Suprapubic skin (tissue), 4 donors: Measurements from ENCODE around the gene CCDC170. TPM values are rescaled to one million over a fixed set of nuclear protein-coding genes. Genes with fewer than 3 reads are reported as not detected.

Experiments
- DNase-seq, 2 donors: peaks; one replicate each; pipeline ENCODE4 v3.0.0-alpha.2; 2019; ENCODE audit warnings: low spot score in 2 of 2
- H3K27ac ChIP-seq: fragments of 200-600 bp; sonication (generic); one replicate; pipeline ENCODE4 v1.5.1; 2019
- H3K27me3 ChIP-seq: fragments of 200-600 bp; sonication (generic); one replicate; pipeline ENCODE4 v1.5.1; 2019
- H3K36me3 ChIP-seq: fragments of 200-600 bp; sonication (generic); one replicate; pipeline ENCODE4 v1.5.1; 2019
- H3K4me1 ChIP-seq: fragments of 200-600 bp; sonication (generic); one replicate; pipeline ENCODE4 v1.5.1; 2019
- H3K4me3 ChIP-seq: fragments of 200-600 bp; sonication (generic); one replicate; pipeline ENCODE4 v1.5.1; 2019; ENCODE audit warnings: mild to moderate bottlenecking
- H3K9me3 ChIP-seq: fragments of 200-600 bp; sonication (generic); one replicate; pipeline ENCODE4 v1.5.1; 2019
- EP300 ChIP-seq: sonication (generic); formaldehyde crosslinking; IDR thresholded peaks from one replicate; pipeline ENCODE4 v1.6.1; 2017; ENCODE audit warnings: antibody characterized with exemption
- POLR2A ChIP-seq, 2 donors: fragments of 450-650 bp; IDR thresholded peaks; one replicate each; pipeline ENCODE4 v1.6.1; 2017; ENCODE audit warnings: antibody characterized with exemption in 2 of 2, mild to moderate bottlenecking in 2 of 2, moderate library complexity in 2 of 2
- POLR2AphosphoS5 ChIP-seq, 3 donors: sonication (generic); formaldehyde crosslinking; IDR thresholded peaks; one replicate each; pipeline ENCODE4 v1.6.1; 2017; ENCODE audit warnings: antibody characterized with exemption in 3 of 3
- WGBS: methylation state at CpG from one replicate; pipeline ENCODE4 v1.1.5; 2018; 5-methylcytosine and 5-hydroxymethylcytosine counted together
- total RNA-seq, 4 donors: library from RNA; depleted of rRNA; stranded (reverse); fragments of >200 nt; gene quantifications; one replicate each; pipeline ENCODE4 v1.1.0, GENCODE V29; 2016
- TF ChIP-seq, protein P1 (sequence below), 2 donors: fragments of 200-600 bp in 1 of 2; fragments of 450-650 bp in 1 of 2; sonication (generic) in 1 of 2; IDR thresholded peaks; one replicate each; pipeline ENCODE4 v1.5.1; 2016 to 2019; ENCODE audit warnings: antibody characterized with exemption in 2 of 2, mild to moderate bottlenecking in 1 of 2, moderate library complexity in 1 of 2

The CCDC170 gene
- total RNA-seq, 4 donors from 2014 or later, result 0.16 to 0.89 (median 0.24) TPM

DNA sequence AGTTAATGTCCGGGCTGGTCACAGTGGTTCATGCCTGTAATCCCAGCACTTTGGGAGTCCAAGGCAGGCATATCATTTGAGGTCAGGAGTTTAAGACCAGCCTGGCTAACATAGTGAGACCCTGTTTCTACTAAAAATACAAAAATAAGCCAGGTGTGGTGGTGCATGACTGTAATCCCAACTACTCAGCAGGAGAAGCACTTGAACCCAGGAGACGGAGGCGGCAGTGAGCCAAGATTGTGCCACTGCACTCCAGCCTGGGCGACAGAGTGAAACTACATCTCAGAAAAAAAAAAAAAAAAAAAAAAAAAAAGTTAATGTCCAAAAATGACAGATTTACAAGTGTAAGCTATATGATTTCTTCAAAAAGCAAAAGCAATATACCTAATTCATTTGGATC, 124.9 kb downstream of the CCDC170 start:
- Histone ChIP-seq H3K4me3 (no peak overlapping the region), H3K27me3 (no peaks in the 10 kb centered on the region), H3K9me3 (no peaks in the 10 kb centered on the region), H3K4me1 (no peaks in the 10 kb centered on the region), H3K36me3 (no peaks in the 10 kb centered on the region), H3K27ac (no peak overlapping the region)
- DNase-seq, result no peak
- TF ChIP-seq EP300, result no peak
- TF ChIP-seq POLR2A (IDR thresholded peaks at IDR 0.05), result no peak
- 98% methylated on average over 4 of the region's 4 CpGs for WGBS

DNA sequence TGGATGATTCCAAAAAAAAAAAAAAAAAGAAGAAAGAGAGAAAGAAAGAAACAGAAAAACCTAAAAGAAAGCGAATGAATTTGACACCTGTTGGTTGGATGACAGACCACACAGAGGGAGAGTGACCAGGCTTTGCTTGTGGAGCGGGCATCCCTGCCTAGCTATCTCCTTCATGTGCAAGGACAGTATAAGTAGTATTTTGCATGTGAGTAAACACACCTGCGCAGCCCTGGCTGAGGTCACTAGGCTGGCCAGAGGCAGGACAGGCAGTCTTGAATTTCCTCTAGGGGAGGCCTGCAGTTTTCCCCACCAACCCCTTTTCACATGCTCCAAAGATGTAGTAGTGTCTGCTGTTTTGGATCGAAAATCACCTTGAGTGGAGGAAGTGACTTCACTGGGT, 126.4 kb downstream of the CCDC170 start:
- no peaks in the 10 kb centered on the region for H3K4me1 ChIP-seq
- 91% methylated on average over 4 of the region's 4 CpGs for WGBS
- no peak for DNase-seq

DNA sequence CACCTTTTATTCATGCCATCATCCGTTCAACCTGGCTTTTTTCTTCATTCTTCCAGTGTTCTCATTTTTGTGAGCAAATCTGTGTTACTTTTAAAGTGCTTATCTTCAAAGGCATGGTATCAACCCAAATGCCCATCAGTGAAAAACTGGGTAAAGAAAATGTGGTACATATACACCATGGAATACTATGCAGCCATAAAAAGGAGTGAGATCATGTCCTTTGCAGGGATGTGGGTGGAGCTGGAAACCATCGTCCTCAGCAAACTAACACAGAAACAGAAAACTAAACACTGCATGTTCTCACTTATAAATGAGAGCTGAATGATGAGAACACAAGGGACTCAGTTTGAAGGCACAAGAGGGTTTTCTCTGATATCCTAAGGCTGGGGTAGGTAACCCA, 130.3 kb downstream of the CCDC170 start:
- TF ChIP-seq, protein P1, sequence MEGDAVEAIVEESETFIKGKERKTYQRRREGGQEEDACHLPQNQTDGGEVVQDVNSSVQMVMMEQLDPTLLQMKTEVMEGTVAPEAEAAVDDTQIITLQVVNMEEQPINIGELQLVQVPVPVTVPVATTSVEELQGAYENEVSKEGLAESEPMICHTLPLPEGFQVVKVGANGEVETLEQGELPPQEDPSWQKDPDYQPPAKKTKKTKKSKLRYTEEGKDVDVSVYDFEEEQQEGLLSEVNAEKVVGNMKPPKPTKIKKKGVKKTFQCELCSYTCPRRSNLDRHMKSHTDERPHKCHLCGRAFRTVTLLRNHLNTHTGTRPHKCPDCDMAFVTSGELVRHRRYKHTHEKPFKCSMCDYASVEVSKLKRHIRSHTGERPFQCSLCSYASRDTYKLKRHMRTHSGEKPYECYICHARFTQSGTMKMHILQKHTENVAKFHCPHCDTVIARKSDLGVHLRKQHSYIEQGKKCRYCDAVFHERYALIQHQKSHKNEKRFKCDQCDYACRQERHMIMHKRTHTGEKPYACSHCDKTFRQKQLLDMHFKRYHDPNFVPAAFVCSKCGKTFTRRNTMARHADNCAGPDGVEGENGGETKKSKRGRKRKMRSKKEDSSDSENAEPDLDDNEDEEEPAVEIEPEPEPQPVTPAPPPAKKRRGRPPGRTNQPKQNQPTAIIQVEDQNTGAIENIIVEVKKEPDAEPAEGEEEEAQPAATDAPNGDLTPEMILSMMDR (IDR thresholded peaks at IDR 0.05), result no peak
- TF ChIP-seq POLR2AphosphoS5 (IDR thresholded peaks at IDR 0.05), result no peak
- no peak for TF ChIP-seq POLR2A (IDR thresholded peaks at IDR 0.05)
- TF ChIP-seq EP300, result no peak
- DNase-seq, result no peak
- H3K27me3 ChIP-seq, result no peaks in the 10 kb centered on the region
- no peaks in the 10 kb centered on the region for H3K36me3 ChIP-seq
- H3K4me1 ChIP-seq, result no peaks in the 10 kb centered on the region
- H3K4me3 ChIP-seq, result no peak overlapping the region
- 93% methylated on average over 2 of the region's 2 CpGs for WGBS
- no peak overlapping the region for H3K27ac ChIP-seq
- H3K9me3 ChIP-seq, result no peaks in the 10 kb centered on the region

More for the DNA sequence above, 126.4 kb downstream of the CCDC170 start:
- H3K9me3 ChIP-seq, result no peaks in the 10 kb centered on the region
- TF ChIP-seq, protein P1 (IDR thresholded peaks at IDR 0.05), result no peak
- TF ChIP-seq EP300 (no peak), POLR2A (IDR thresholded peaks at IDR 0.05) (no peak), POLR2AphosphoS5 (IDR thresholded peaks at IDR 0.05) (no peak)
- no peak overlapping the region for H3K27ac ChIP-seq
- no peak overlapping the region for H3K4me3 ChIP-seq
- H3K36me3 ChIP-seq, result no peaks in the 10 kb centered on the region
- H3K27me3 ChIP-seq, result no peaks in the 10 kb centered on the region

DNA sequence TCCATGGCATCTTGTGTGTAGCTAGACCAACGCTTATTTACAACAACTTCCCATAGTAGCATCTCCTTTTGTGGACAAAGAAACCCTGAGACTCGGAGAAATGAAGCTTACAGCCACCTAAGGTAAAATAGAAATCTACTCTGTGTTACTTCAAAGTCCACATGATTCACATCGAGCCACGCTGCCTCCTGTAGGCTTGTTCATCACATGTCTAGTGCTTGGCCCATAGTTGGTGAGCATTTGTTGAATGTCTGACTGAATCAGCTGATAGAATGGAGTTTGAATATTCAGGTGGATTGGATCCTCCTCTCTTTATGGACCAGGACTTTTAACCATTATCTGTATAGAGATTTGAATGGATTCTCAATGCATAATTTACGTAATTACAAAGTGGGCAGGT, 130.7 kb downstream of the CCDC170 start:
- WGBS, result 90% methylated on average over 5 of the region's 5 CpGs
- DNase-seq, result no peak
- no peak overlapping the region for H3K4me3 ChIP-seq
- no peaks in the 10 kb centered on the region for H3K4me1 ChIP-seq
- no peak overlapping the region for H3K27ac ChIP-seq
- no peaks in the 10 kb centered on the region for H3K27me3 ChIP-seq
- no peaks in the 10 kb centered on the region for H3K36me3 ChIP-seq
- H3K9me3 ChIP-seq, result no peaks in the 10 kb centered on the region
- no peak for TF ChIP-seq POLR2A (IDR thresholded peaks at IDR 0.05)
- TF ChIP-seq POLR2AphosphoS5 (IDR thresholded peaks at IDR 0.05), result no peak

GRCh38 chr6:151624900-151625536, 131.2 kb downstream of the CCDC170 start:
- DNase-seq, result no peak
- H3K9me3 ChIP-seq, result no peaks in the 10 kb centered on the region
- WGBS, result 92% methylated on average over 7 of the region's 7 CpGs

GRCh38 chr6:151627689-151628444, 134.1 kb downstream of the CCDC170 start:
- H3K4me3 ChIP-seq, result no peak overlapping the region
- no peaks in the 10 kb centered on the region for H3K27me3 ChIP-seq
- no peaks in the 10 kb centered on the region for H3K36me3 ChIP-seq
- H3K4me1 ChIP-seq, result no peaks in the 10 kb centered on the region
- TF ChIP-seq POLR2AphosphoS5 (IDR thresholded peaks at IDR 0.05) (no peak), EP300 (no peak), POLR2A (IDR thresholded peaks at IDR 0.05) (no peak)
- TF ChIP-seq, protein P1 (IDR thresholded peaks at IDR 0.05), result no peak
- WGBS, result 33% methylated on average over 3 of the region's 3 CpGs
- DNase-seq, result no peak
- H3K27ac ChIP-seq, result no peak overlapping the region
- no peaks in the 10 kb centered on the region for H3K9me3 ChIP-seq

More at GRCh38 chr6:151624900-151625536, 131.2 kb downstream of the CCDC170 start:
- no peaks in the 10 kb centered on the region for H3K36me3 ChIP-seq
- no peaks in the 10 kb centered on the region for H3K27me3 ChIP-seq
- no peak for TF ChIP-seq POLR2A (IDR thresholded peaks at IDR 0.05)
- TF ChIP-seq, protein P1 (IDR thresholded peaks at IDR 0.05), result no peak
- no peak for TF ChIP-seq EP300
- TF ChIP-seq POLR2AphosphoS5 (IDR thresholded peaks at IDR 0.05), result no peak
- H3K4me1 ChIP-seq, result no peaks in the 10 kb centered on the region
- H3K4me3 ChIP-seq, result no peak overlapping the region
- no peak overlapping the region for H3K27ac ChIP-seq
